ENCODE data around the gene TMEM240. TPM values are rescaled to one million over a fixed set of nuclear protein-coding genes. Genes with fewer than 3 reads are reported as not detected.
A peak's percentile ranks its signal among the peaks of the same experiment; 100 is the strongest.

TMEM240 gene
- total RNA-seq, 1 donor from 2014 or later, result 17.3 TPM

DNA sequence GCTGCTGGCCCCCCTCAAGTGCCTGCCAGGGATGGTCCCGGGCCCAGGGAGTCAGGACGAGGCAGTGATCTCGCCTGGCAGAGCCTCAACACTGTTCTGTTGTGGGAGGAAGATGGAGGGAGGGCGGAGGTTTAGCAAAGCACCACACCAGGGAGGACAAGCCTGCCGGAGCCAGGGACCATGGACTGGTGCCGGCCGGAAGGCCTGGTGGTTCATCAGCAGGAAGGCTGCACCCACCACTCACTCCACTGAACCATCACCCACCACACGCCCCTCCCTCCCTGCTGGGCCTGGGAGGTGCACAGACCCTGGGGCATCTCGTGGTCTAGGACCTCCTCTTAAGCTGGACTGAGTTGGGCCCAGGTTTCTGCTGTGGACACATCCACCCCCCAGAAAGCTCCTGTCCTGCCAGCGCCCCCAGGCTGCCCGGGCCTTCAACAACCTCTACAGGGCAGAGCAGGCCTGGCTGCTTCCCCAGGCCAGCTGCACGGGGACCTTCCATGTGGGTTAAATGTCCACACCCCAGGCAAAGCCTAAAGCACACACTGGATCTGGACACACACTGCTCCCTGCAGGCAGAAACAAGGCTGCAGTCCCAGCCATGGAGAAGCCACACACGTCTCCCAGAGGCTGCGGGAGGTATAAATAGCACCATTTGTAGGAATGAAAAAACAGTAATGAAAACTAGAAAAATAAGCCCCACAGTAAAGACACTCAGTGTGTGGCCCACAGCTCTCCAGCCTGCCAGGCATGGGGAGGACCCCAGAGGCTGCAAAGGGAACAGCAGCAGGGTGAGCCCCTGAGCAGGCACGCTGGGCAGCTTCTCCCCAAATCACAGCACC, 10.4 kb upstream of the TMEM240 start:
- Mint-ChIP-seq H3K36me3 (no peaks in the 10 kb centered on the region), H3K4me1 (no peaks in the 10 kb centered on the region), H3K27ac (peak overlapping the region; percentile 47), H3K27me3 (ENCODE audit: low read depth) (no peaks in the 10 kb centered on the region), H3K9me3 (no peaks in the 10 kb centered on the region), H3K4me3 (no peak overlapping the region)
- TF ChIP-seq CTCF (IDR thresholded peaks at IDR 0.05; ENCODE audit: unreplicated experiment), result peak; percentile 12
- DNase-seq (ENCODE audit: low spot score in 2 of 2, unreplicated experiment in 2 of 2), result no peak

- H3K27ac Mint-ChIP-seq, result no peak overlapping the region
- TF ChIP-seq CTCF (IDR thresholded peaks at IDR 0.05; ENCODE audit: unreplicated experiment), result no peak
- DNase-seq (ENCODE audit: low spot score in 2 of 2, unreplicated experiment in 2 of 2), result no peak
- H3K4me1 Mint-ChIP-seq, result no peaks in the 10 kb centered on the region
- H3K36me3 Mint-ChIP-seq, result no peaks in the 10 kb centered on the region
- H3K9me3 Mint-ChIP-seq, result no peaks in the 10 kb centered on the region
- H3K27me3 Mint-ChIP-seq (ENCODE audit: low read depth), result no peaks in the 10 kb centered on the region
- H3K4me3 Mint-ChIP-seq, result no peak overlapping the region
Measured at GRCh38 chr1:1550087-1550486, 9.7 kb upstream of the TMEM240 start.

- no peak for TF ChIP-seq CTCF (IDR thresholded peaks at IDR 0.05; ENCODE audit: unreplicated experiment)
- Mint-ChIP-seq H3K36me3 (no peaks in the 10 kb centered on the region), H3K4me1 (no peaks in the 10 kb centered on the region), H3K27ac (no peak overlapping the region), H3K27me3 (ENCODE audit: low read depth) (no peaks in the 10 kb centered on the region), H3K9me3 (no peaks in the 10 kb centered on the region), H3K4me3 (no peak overlapping the region)
- DNase-seq (ENCODE audit: low spot score in 2 of 2, unreplicated experiment in 2 of 2), result no peak
Measured at GRCh38 chr1:1548591-1548990, 8.2 kb upstream of the TMEM240 start.

DNA sequence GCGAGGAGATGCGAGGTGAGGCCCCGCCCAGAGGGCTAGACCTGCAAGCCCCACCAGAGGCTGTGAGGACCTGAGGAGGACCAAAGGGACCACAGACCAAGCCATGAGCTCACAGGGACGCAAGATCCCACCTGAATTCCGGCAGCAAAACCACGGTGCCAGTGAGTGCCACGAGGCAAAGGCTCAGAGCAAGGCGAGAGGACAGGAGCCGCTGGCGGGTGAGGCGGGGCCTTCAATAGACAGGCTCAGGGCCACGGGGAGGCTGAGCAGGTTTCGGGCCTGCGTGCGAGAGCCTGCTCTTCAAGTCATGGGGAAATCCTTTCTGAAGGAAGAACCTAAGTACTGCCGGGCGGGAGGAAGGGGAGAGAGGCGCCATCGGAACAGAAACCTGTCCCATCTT, 7.1 kb upstream of the TMEM240 start:
- no peaks in the 10 kb centered on the region for H3K36me3 Mint-ChIP-seq
- no peaks in the 10 kb centered on the region for H3K27me3 Mint-ChIP-seq (ENCODE audit: low read depth)
- H3K4me3 Mint-ChIP-seq, result no peak overlapping the region
- peak overlapping the region; percentile 32 for H3K27ac Mint-ChIP-seq
- no peak for TF ChIP-seq CTCF (IDR thresholded peaks at IDR 0.05; ENCODE audit: unreplicated experiment)
- no peaks in the 10 kb centered on the region for H3K4me1 Mint-ChIP-seq
- no peaks in the 10 kb centered on the region for H3K9me3 Mint-ChIP-seq
- no peak for DNase-seq (ENCODE audit: low spot score in 2 of 2, unreplicated experiment in 2 of 2)

- DNase-seq (ENCODE audit: low spot score in 2 of 2, unreplicated experiment in 2 of 2), result no peak
- no peak overlapping the region for H3K27ac Mint-ChIP-seq
- no peak for TF ChIP-seq CTCF (IDR thresholded peaks at IDR 0.05; ENCODE audit: unreplicated experiment)
- no peaks in the 10 kb centered on the region for H3K4me1 Mint-ChIP-seq
- H3K27me3 Mint-ChIP-seq (ENCODE audit: low read depth), result no peaks in the 10 kb centered on the region
- no peaks in the 10 kb centered on the region for H3K9me3 Mint-ChIP-seq
- no peak overlapping the region for H3K4me3 Mint-ChIP-seq
- H3K36me3 Mint-ChIP-seq, result peaks cover under 1% of the 10 kb centered on the region
Measured at GRCh38 chr1:1547011-1547410, 6.6 kb upstream of the TMEM240 start.
